ENCODE measurements around the gene FRMD5.

DNA sequence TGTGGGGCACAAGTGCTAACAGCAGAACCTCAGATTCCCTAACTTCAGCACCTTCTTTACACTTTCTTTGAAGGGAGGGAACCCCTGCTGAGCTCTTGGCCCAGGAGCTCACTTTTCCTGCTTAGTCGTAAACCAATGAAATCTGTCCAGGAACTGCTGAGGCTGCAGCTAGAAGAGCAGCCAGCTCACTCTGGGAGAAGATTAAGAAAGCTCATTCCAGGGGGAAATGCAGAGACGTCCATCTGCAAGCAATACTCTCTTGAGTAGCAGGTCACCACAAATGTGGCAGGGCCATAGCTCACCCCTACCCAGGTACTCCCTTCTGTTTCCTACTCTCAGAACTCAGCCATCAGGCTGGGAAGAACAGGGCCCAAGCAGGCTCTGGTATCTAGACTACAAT, 265.0 kb downstream of the FRMD5 start:
- TF ChIP-seq POLR2A (IDR thresholded peaks at IDR 0.05) = no peak
- TF ChIP-seq, protein P1, sequence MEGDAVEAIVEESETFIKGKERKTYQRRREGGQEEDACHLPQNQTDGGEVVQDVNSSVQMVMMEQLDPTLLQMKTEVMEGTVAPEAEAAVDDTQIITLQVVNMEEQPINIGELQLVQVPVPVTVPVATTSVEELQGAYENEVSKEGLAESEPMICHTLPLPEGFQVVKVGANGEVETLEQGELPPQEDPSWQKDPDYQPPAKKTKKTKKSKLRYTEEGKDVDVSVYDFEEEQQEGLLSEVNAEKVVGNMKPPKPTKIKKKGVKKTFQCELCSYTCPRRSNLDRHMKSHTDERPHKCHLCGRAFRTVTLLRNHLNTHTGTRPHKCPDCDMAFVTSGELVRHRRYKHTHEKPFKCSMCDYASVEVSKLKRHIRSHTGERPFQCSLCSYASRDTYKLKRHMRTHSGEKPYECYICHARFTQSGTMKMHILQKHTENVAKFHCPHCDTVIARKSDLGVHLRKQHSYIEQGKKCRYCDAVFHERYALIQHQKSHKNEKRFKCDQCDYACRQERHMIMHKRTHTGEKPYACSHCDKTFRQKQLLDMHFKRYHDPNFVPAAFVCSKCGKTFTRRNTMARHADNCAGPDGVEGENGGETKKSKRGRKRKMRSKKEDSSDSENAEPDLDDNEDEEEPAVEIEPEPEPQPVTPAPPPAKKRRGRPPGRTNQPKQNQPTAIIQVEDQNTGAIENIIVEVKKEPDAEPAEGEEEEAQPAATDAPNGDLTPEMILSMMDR (IDR thresholded peaks at IDR 0.05) = no peak
